Bronchial epithelial cell (primary cell): ENCODE measurements around the gene ASAH2. TPM values are rescaled to one million over a fixed set of nuclear protein-coding genes. Genes with fewer than 3 reads are reported as not detected.
A peak's percentile ranks its signal among the peaks of the same experiment; 100 is the strongest.
"Not testable (repeated sequence)": the region's sequence is repeated elsewhere in the genome, so short reads cannot be mapped to it uniquely, and the experiment has no call there.

ENCODE experiments used
- DNase-seq: peaks from one replicate; pipeline ENCODE4 v3.0.0-alpha.2; 2010; ENCODE audit warnings: low read depth
- FAIRE-seq: peaks from 2 replicates; lab custom pipeline; 2011; peaks lifted over from hg19 to GRCh38; lab: Jason Lieb, UNC
- H3K27me3 ChIP-seq: 2 replicates; pipeline ENCODE4 v1.5.1; 2011; ENCODE audit warnings: low read length; ENCODE audit not compliant: control insufficient read depth, insufficient read depth
- H3K36me3 ChIP-seq: 2 replicates; pipeline ENCODE4 v1.5.1; 2011; ENCODE audit warnings: low read length; ENCODE audit not compliant: control insufficient read depth, insufficient read depth
- H3K4me3 ChIP-seq: 2 replicates; pipeline ENCODE4 v1.5.1; 2011; ENCODE audit warnings: mild to moderate bottlenecking, low read depth, low read length, control low read depth
- total RNA-seq: library from RNA; depleted of rRNA; stranded (reverse); fragments of >200 nt; gene quantifications from 2 replicates; pipeline ENCODE4 v1.2.1, GENCODE V29; 2014
- TF ChIP-seq, protein P1 (sequence below): IDR thresholded peaks from 2 replicates; pipeline ENCODE4 v1.5.1; 2011; ENCODE audit warnings: mild to moderate bottlenecking, moderate library complexity, low read length, control low read depth, inconsistent platforms; ENCODE audit not compliant: insufficient read depth, severe bottlenecking

The ASAH2 gene
- total RNA-seq, 1 donor from 2014 or later, result 1.6 TPM

DNA sequence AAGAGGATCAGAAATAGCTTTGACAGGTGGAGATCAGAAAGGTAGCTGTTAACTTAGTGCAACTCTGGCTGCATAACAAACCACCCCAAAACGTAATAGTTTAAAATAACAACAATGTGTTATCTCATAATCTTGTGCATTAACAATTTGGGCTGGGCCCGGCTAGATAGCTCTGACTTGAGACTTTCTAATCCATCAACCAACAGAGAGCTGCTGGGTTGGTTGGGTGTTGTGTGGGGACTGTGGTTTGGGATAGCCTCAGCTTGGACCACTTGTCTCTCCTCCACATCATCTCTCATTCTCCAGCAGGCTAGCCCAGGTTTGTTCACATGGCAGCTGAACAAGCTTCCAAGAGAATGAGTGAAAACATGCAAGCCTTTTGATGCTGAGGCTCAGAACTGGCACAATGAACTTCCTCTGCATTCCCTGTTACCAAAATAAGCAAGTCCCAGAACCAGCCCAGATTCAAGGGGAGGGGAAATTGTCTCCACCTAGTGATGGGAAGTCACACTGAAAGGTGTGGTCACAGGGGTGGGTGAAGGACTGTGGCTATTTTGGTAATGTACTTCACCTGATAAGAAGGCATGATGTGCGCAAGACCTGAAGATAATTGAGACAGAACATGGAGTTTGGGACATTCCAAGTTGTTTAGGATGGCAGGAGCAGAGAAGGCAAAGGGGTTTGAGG is 20.4 kb upstream of the ASAH2 start:
- no peaks in the 10 kb centered on the region for H3K36me3 ChIP-seq
- FAIRE-seq, result no peak
- DNase-seq, result no peak
- TF ChIP-seq, protein P1, sequence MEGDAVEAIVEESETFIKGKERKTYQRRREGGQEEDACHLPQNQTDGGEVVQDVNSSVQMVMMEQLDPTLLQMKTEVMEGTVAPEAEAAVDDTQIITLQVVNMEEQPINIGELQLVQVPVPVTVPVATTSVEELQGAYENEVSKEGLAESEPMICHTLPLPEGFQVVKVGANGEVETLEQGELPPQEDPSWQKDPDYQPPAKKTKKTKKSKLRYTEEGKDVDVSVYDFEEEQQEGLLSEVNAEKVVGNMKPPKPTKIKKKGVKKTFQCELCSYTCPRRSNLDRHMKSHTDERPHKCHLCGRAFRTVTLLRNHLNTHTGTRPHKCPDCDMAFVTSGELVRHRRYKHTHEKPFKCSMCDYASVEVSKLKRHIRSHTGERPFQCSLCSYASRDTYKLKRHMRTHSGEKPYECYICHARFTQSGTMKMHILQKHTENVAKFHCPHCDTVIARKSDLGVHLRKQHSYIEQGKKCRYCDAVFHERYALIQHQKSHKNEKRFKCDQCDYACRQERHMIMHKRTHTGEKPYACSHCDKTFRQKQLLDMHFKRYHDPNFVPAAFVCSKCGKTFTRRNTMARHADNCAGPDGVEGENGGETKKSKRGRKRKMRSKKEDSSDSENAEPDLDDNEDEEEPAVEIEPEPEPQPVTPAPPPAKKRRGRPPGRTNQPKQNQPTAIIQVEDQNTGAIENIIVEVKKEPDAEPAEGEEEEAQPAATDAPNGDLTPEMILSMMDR, result no peak
- H3K4me3 ChIP-seq, result no peak overlapping the region
- no peaks in the 10 kb centered on the region for H3K27me3 ChIP-seq

DNA sequence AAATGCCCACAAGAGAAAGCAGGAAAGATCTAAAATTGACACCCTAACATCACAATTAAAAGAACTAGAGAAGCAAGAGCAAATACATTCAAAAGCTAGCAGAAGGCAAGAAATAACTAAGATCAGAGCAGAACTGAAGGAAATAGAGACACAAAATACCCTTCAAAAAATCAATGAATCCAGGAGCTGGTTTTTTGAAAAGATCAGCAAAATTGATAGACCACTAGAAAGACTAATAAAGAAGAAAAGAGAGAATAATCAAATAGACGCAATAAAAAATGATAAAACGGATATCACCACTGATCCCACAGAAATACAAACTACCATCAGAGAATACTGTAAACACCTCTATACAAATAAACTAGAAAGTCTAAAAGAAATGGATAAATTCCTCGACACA is 16.6 kb upstream of the ASAH2 start:
- not testable (repeated sequence) for H3K4me3 ChIP-seq, H3K27me3 ChIP-seq, H3K36me3 ChIP-seq, DNase-seq, FAIRE-seq

DNA sequence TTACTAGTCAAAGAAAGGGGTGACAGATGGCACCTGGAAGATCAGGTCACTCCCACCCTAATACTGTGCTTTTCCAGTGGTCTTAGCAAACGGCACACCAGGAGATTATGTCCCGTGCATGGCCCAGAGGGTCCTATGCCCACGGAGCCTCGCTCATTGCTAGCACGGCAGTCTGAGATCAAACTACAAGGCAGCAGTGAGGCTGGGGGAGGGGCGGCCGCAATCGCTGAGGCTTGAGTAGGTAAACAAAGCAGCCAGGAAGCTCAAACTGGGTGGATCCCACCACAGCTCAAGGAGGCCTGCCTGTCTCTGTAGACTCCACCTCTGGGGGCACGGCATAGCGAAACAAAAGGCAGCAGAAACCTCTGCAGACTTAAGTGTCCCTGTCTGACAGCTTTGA is 11.3 kb upstream of the ASAH2 start:
- not testable (repeated sequence) for H3K27me3 ChIP-seq, H3K36me3 ChIP-seq, H3K4me3 ChIP-seq, FAIRE-seq, DNase-seq

DNA sequence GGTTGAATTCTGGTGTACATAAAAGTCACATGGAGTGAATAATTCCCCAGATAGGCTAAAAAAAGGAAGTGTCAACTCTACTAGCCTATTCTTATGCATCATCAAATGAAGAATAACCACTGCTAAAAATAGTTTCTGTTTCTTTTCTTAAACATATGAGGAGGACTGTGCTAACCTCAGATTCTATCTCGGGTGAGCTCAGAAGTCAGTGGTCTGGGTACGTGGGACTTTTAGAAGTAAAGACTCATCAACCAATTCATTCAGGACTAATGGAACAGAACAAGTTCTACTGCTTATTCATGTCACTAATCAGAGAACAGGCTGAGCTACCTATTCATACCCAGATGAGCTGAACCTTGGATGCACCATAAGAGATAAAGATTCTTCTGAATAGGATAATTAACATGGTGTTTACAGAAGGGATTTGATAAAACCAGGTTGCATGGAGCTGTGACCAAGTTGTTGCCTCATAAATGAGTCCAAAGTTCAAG is 9.5 kb upstream of the ASAH2 start:
- no peak for FAIRE-seq
- Histone ChIP-seq H3K36me3 (no peaks in the 10 kb centered on the region), H3K4me3 (no peak overlapping the region), H3K27me3 (peaks cover 6% of the 10 kb centered on the region)
- TF ChIP-seq, protein P1, result no peak
- peak; percentile 14 for DNase-seq

DNA sequence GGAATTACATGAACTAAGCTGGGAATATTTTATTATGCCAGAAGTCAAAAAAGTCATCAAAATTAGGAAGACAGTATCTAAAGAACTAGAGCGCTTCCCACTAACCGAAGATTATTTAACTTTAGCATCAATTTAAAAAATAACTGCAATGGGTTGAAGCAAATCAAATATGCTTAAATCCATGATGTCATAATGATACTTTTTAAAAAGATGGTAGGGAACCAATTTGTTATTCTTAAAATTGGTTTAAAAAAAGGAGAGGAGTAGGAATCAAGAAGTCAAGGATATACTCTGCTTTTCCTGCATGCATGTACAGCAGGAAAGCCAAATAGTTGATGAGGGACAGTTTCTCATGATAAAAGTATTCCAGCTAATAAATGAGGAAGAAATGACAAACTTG is 3.2 kb upstream of the ASAH2 start:
- DNase-seq, result no peak
- H3K4me3 ChIP-seq, result no peak overlapping the region
- no peak for FAIRE-seq
- no peaks in the 10 kb centered on the region for H3K36me3 ChIP-seq
- H3K27me3 ChIP-seq, result peaks cover 8% of the 10 kb centered on the region
- TF ChIP-seq, protein P1, result no peak

DNA sequence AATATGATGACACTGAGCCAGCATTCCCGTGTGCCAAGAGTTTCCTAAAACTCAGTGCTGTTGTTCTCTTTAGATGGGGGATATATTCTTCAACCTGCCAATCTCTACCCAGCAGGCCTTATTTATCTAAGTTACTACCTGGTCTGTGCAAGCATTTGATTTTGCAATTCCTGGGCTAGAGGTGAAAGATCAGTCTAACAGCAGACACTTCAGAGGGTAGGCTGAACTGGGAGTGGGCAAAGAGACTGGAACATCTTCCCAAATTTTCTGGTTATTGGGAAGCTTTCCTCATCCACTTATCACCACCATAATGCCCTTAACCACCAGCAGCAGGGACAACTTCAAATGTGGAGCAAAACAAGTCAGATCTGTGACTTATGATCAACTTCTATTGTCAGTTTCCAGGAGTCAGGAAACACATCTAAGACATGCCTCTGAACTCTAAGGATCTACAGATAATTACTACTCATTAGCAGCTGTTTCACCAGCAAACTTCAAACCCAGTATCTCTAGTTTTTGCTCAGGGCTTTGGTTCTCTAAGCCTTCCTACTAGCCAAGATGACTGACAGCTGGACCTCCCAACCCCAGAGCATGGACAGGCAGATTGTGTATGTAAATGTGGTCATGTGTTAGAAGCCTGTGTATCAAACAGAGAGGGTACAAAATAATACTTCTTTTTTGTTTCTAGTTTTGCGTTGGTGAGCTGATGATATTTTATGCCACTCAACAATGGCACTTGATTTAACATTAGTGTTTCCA is 1.0 kb downstream of the ASAH2 start:
- TF ChIP-seq, protein P1, result no peak
- no peak for DNase-seq
- no peak for FAIRE-seq
- H3K4me3 ChIP-seq, result no peak overlapping the region
- no peaks in the 10 kb centered on the region for H3K36me3 ChIP-seq
- H3K27me3 ChIP-seq, result peaks cover 3% of the 10 kb centered on the region
